Activated naive CD4-positive, alpha-beta T cell (primary cell): ENCODE measurements around the gene IRX5.

Experiments used
- DNase-seq, 4 experiments: peaks; one replicate each; lab custom pipeline; 2025; lab: John Stamatoyannopoulos, UW

IRX5 gene

GRCh38 chr16:54931120-54932014, 702 bp downstream of the IRX5 start:
- DNase-seq: no peak

- DNase-seq: no peak
Observed at GRCh38 chr16:54932021-54932660, 1.5 kb downstream of the IRX5 start.

GRCh38 chr16:54932737-54933254, 2.1 kb downstream of the IRX5 start:
- no peak for DNase-seq

GRCh38 chr16:54933281-54934011, 2.8 kb downstream of the IRX5 start:
- no peak for DNase-seq

- DNase-seq: no peak
Observed at GRCh38 chr16:54934481-54935265, 4.0 kb downstream of the IRX5 start.

GRCh38 chr16:54935266-54935968, 4.8 kb downstream of the IRX5 start:
- DNase-seq: no peak

- DNase-seq: no peak
Observed at GRCh38 chr16:54936201-54936978, 5.7 kb downstream of the IRX5 start.

- DNase-seq: no peak
Observed at GRCh38 chr16:54936979-54937670, 6.5 kb downstream of the IRX5 start.

- DNase-seq: no peak
Observed at GRCh38 chr16:54937671-54938211, 7.1 kb downstream of the IRX5 start.

- DNase-seq: no peak
Observed at GRCh38 chr16:54938212-54939028, 7.8 kb downstream of the IRX5 start.

- no peak for DNase-seq
Observed at GRCh38 chr16:54939029-54939346, 8.3 kb downstream of the IRX5 start.

- DNase-seq: no peak
Observed at GRCh38 chr16:54939510-54940278, 9.0 kb downstream of the IRX5 start.

GRCh38 chr16:54940279-54940604, 9.6 kb downstream of the IRX5 start:
- DNase-seq: no peak

- DNase-seq: no peak
Observed at GRCh38 chr16:54942353-54942943, 11.8 kb downstream of the IRX5 start.

- DNase-seq: no peak
Observed at GRCh38 chr16:54944002-54944401, 13.3 kb downstream of the IRX5 start.

GRCh38 chr16:54945063-54945462, 14.4 kb downstream of the IRX5 start:
- no peak for DNase-seq

- no peak for DNase-seq
Observed at GRCh38 chr16:54946909-54947308, 16.2 kb downstream of the IRX5 start.

- no peak for DNase-seq
Observed at GRCh38 chr16:54947616-54948015, 17.0 kb downstream of the IRX5 start.
